C4-2B (cell line): Measurements from ENCODE around the gene EPHB3.

Experiments used
- ZFX ChIP-seq: fragments of 450-650 bp; IDR thresholded peaks from 2 replicates; pipeline ENCODE4 v1.6.1; 2017
- TF ChIP-seq, protein P1 (sequence below): fragments of 450-650 bp; conservative IDR thresholded peaks from 2 replicates; pipeline ENCODE4 v1.5.1; 2017; ENCODE audit warnings: mild to moderate bottlenecking

- TF ChIP-seq, protein P1, sequence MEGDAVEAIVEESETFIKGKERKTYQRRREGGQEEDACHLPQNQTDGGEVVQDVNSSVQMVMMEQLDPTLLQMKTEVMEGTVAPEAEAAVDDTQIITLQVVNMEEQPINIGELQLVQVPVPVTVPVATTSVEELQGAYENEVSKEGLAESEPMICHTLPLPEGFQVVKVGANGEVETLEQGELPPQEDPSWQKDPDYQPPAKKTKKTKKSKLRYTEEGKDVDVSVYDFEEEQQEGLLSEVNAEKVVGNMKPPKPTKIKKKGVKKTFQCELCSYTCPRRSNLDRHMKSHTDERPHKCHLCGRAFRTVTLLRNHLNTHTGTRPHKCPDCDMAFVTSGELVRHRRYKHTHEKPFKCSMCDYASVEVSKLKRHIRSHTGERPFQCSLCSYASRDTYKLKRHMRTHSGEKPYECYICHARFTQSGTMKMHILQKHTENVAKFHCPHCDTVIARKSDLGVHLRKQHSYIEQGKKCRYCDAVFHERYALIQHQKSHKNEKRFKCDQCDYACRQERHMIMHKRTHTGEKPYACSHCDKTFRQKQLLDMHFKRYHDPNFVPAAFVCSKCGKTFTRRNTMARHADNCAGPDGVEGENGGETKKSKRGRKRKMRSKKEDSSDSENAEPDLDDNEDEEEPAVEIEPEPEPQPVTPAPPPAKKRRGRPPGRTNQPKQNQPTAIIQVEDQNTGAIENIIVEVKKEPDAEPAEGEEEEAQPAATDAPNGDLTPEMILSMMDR, result no peak
- no peak for TF ChIP-seq ZFX
These were observed 29.8 kb upstream of the EPHB3 start for GRCh38 chr3:184531626-184532280.
